HG02610 (cell line): ENCODE measurements around the gene ARID1B.

ENCODE experiments used
- ATAC-seq: cut with Tn5 transposase; IDR thresholded peaks from one replicate; pipeline ENCODE4 v1.9.1; 2021; ENCODE audit warnings: mild to moderate bottlenecking, moderate library complexity; ENCODE audit not compliant: unreplicated experiment

ARID1B gene

DNA sequence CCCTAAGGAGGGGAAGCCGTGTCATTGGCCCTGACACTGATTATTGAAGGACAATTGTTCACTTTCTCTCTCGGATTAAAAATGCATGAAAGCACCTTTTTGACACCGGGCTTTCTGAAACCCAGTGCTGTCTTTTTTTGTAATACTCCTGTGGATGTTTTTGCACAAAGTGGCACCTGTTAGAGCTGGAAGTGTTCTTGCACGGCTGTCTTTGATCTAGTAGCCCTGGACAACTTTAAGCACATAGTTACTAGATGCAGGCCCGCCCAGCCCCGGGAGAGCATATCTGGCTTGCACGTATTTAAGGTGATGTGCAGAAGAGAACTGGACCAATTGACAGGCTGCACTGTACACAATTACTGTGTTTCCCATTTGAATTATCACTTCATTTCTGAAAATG, 72.6 kb downstream of the ARID1B start:
- no peak for ATAC-seq

DNA sequence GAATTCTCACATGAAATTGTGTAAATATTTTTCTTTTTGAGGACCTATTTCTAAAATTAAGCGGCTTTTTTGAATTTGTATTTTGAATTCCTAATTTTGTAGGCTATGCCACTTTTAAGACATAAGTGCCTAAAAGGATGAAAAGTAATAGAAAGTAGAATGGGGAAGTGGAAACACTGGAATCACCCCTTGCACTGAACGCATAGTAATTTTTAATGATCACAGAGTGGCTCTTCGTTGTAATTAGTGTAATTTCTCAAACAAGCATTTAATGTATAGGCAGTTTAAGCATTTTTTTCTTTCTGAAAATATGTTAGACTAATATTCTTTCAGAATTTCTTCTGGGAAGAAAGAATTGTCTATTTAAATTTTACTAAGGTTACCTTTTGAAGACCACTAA, 73.2 kb downstream of the ARID1B start:
- no peak for ATAC-seq

DNA sequence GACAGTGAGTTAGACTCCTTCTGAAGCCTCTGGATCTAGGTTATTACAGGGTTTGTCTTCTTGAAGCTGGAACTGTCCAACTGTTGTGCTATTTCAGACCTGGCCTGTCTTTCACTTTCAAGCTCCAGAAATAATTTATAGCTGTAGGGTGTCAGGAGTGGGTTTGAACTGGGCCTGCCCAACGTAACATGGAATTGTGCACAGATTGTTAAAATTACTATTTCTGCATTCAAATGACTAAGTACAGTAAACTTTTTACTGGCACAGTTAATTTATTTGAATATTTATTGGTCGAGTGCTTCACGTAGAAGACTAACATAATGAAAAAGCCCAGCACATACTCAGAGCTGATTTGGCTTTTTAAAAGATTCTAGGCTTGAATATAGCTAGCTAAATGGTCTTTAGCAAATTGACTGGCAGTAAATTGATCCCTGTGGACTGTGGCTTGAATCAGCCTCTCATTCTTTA, 74.3 kb downstream of the ARID1B start:
- ATAC-seq = no peak

DNA sequence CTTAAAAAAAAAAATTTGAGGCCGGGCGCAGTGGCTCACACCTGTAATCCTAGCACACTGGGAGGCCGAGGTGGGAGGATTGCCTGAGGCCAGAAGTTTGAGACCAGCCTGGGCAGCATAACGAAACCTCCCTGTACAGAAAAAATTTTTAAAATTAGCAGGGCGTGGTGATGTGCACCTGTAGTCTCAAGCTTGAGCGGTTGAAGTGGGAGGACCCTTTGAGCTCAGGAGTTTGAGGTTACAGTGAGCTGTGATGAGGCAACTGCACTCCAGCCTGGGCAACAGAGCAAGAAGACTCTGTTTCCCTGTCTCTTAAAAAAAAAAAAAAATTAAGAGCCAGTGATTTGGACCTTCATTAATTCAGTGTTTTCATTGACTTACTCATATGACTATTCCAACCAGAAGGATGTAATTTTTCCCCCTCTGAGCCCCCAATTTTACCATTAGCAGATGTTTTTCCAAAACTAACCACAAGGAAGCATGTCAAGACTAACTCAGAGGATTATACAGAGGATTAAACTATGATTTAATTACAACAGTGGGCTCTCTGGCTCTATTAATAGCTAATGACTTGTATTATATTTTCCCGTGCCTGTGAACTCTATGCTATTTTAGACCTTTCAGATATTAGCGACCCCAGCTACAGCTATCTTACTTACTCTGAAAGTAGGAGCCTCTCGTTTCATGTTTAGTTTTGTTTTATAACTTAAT, 75.1 kb downstream of the ARID1B start:
- peak; percentile 66 for ATAC-seq

- ATAC-seq = no peak
Measured at GRCh38 chr6:156852858-156853216, 75.7 kb downstream of the ARID1B start.

GRCh38 chr6:156853733-156854132, 76.6 kb downstream of the ARID1B start:
- ATAC-seq = no peak

- no peak for ATAC-seq
Measured at GRCh38 chr6:156854466-156855161, 77.4 kb downstream of the ARID1B start.

GRCh38 chr6:156857573-156857972, 80.4 kb downstream of the ARID1B start:
- peak; percentile 77 for ATAC-seq

GRCh38 chr6:156859686-156860085, 82.5 kb downstream of the ARID1B start:
- ATAC-seq = no peak

GRCh38 chr6:156862711-156863110, 85.5 kb downstream of the ARID1B start:
- ATAC-seq = no peak

DNA sequence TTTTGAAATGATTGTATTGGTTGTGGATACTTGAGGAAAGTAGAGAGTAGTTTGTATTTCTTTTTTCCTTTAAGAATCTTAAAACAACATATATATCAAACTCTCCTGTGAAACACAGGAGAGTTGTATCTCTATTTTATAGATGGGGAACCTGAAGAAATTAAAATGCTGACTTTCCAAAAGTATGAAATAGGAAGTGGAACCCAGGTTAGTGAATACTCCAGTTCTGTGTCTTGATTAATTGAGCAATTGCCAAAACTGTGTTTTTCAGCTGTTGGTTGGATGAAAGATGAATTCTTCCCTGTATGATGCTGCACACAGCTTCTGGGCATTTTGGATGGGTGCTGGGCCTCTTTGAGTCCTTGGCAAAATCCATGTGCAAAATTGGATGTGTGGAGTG, 86.3 kb downstream of the ARID1B start:
- ATAC-seq = no peak

GRCh38 chr6:156864557-156864956, 87.4 kb downstream of the ARID1B start:
- no peak for ATAC-seq

DNA sequence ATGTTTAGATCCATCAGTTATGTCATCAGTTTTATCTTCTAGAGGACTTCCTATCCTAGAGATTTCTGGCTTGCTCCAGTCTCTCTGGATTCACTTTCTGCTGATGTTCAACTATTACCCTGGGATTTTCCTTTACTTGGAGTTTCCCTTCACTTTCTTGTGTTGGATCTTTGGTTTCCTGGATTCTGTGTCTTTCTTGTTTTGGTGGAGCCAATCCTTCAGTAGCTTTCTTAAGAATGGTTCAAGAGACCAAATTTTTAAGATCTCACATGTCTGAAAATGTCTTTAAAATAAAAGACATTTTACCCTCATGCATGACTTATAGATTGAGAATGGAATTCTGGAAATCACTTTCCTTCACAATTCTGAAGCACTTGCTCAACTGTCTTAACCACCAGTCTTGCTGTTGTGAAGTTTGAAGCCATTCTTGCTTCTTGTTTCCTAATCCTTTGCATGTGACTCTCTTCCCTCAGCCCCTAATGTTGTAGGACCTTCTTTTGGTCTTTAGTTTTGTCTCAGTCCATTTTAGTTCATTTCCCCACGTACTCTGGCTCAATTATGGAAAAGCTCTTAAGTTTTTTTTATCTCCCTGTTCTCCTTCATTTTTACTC, 87.9 kb downstream of the ARID1B start:
- no peak for ATAC-seq

DNA sequence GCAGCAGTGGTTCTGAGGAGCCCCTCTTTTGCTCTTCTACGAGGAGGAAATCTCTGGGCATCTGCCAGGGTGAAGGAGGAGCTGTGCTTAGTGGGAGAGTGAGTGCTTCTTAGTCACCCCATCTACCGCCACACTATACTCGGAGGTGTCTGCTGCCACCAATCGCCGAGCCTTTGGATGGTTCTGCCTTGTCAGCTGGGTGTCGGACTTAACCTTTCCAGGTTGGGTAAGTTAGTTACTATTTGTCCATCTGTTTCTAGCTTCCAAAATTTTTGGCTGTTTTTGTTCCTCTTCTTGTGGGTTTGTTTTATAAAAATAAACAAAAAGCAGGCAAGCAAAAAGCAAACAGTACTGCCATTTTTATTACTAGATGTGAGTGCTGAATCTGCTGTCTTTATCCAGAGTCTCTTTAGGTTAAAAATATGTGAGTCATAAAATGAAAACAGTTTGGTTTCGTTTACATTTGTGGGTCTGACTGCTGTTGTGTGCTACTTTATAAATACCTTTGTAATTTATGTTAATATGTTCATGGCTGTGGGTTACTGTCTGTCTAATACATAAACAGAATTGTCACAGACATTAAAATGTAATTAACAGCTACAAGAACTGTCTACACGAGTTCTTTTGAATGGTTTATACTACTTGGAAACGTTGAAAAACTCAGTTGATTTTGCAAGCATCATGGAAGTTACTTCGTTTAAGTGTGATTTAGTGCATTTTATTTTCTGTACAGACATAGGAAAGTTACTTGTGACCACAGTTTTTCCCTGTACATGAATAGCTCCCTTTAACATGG, 89.2 kb downstream of the ARID1B start:
- ATAC-seq = peak; percentile 54

- ATAC-seq = no peak
Measured at GRCh38 chr6:156867121-156867520, 89.9 kb downstream of the ARID1B start.

- ATAC-seq = no peak
Measured at GRCh38 chr6:156868385-156868784, 91.2 kb downstream of the ARID1B start.

DNA sequence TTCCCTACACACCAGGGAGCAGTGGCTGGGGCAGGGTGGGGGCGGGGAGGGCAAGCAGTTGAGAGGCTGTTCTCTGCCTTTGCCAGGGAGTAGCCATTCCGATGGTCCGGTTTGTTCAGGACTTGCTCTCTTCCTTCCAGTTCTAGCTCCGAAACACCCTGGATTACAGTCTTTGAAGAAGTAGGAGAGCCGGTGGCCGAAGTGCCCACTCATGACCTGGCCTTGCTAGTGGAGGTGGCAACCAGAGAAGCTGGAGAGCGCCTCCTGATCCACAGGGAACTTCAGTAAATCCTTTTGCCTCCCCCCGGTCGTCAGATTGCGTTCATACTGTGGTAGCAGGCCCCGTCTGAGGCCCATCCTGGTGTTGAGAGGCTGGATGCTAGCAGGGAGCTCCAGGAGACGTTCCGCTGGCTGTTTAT, 92.8 kb downstream of the ARID1B start:
- no peak for ATAC-seq

DNA sequence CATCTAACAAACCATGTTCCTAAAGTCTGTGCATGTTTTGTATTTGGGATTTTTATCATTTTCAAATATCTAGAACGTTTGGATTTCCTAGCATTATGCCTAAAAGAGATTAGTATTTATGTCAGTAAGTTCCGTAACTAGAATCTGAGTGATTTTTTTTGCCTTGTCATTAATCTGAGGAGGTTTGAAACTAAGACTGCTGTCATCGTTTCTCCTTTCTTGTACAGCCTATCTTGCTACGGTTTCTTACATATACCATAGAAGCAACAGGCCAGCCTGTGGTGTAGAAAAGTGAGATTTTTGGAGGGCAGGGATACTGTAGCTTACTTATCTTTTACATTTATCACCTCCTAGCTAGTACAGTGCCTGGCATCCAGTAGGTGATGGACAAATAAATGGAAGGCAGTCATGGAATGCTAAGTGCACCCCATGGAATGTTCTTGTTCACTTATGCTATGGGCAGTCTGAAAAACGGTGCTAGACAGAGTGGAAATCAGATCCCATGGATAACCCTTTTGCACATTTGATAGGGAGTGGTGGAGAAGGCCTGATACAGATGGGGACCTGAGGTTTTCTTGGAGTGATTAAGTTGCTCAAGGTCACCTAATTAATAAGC, 93.9 kb downstream of the ARID1B start:
- no peak for ATAC-seq

- no peak for ATAC-seq
Measured at GRCh38 chr6:156872903-156873302, 95.7 kb downstream of the ARID1B start.

GRCh38 chr6:156873654-156874380, 96.6 kb downstream of the ARID1B start:
- ATAC-seq = no peak
